ENCODE data around the gene NTHL1. TPM values are rescaled to one million over a fixed set of nuclear protein-coding genes. Genes with fewer than 3 reads are reported as not detected.

Gene NTHL1
- total RNA-seq, 1 experiment from 2014 or later, result 74.7 TPM

- Histone ChIP-seq H3K9me3 (no peaks in the 10 kb centered on the region), H3K27me3 (no peaks in the 10 kb centered on the region), H3K4me3 (no peak overlapping the region), H3K36me3 (peaks cover 30% of the 10 kb centered on the region)
- no peak for DNase-seq
These were observed 28.6 kb upstream of the NTHL1 start for GRCh38 chr16:2076072-2076865.

- Histone ChIP-seq H3K9me3 (no peaks in the 10 kb centered on the region), H3K36me3 (peaks cover 29% of the 10 kb centered on the region), H3K27me3 (no peaks in the 10 kb centered on the region), H3K4me3 (no peak overlapping the region)
- DNase-seq, result no peak
These were observed 28.0 kb upstream of the NTHL1 start for GRCh38 chr16:2075631-2076030.

DNA sequence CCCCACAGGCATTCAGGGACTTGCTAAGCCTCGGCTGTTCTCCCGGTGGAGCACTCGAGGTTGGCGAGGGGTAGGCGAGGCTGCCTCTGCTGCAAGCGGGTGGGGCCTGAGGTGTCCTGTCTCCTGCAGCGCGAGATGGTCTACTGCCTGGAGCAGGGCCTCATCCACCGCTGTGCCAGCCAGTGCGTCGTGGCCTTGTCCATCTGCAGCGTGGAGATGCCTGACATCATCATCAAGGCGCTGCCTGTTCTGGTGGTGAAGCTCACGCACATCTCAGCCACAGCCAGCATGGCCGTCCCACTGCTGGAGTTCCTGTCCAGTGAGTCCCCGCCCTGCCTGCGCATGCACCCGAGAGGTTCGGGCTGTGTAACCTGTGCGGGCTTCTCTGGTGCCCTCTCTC lies 26.4 kb upstream of the NTHL1 start:
- DNase-seq, result no peak
- H3K27me3 ChIP-seq, result no peaks in the 10 kb centered on the region
- no peak overlapping the region for H3K4me3 ChIP-seq
- H3K36me3 ChIP-seq, result peaks cover 34% of the 10 kb centered on the region
- H3K9me3 ChIP-seq, result no peaks in the 10 kb centered on the region

DNA sequence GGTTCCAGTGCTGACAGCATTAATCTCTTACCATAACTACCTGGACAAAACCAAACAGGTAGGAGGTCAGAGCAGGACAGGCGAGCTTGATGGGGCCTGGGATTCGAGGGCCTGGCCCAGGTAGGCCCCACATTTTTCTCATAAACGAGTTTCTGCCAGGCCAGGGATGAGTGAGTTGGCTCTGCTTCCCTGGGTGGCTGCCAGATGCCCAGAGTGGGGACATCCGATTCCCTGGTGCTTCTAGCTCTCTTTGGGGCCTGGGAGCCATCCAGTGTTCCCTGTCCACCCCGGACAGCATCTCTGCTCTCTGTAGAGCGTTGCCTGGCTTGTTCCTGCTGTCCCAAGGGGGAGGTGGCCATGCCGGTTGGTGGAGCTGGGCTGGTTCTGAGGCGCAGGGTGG lies 25.3 kb upstream of the NTHL1 start:
- H3K27me3 ChIP-seq, result no peaks in the 10 kb centered on the region
- H3K36me3 ChIP-seq, result peaks cover 32% of the 10 kb centered on the region

DNA sequence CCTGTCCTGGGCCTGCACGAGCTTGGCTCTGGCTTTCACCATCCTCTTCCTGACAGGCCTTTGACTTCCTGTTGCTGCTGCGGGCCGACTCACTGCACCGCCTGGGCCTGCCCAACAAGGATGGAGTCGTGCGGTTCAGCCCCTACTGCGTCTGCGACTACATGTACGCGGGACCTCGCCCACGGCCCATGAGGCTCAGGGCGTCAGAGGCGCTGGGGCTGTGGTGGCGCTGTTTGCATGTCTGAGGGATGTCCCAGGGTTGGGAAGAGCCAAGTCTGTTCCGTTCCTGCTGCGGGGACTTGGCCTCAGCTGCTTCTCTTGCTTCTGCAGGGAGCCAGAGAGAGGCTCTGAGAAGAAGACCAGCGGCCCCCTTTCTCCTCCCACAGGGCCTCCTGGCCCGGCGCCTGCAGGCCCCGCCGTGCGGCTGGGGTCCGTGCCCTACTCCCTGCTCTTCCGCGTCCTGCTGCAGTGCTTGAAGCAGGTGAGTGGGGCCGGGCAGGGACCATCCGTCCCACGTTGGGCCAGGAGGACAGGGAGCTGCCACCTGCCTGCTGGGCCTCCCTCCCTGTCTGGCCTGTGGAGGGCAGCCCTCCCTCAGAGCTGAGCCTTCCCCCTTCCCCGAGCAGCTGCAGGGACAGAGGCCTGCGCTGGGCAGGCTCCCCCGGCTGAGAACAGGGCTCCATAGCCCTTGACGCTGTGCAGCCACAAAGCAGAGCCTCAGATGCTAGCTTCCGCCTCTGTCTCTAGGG lies 24.0 kb upstream of the NTHL1 start:
- H3K27me3 ChIP-seq, result no peaks in the 10 kb centered on the region
- H3K9me3 ChIP-seq, result no peaks in the 10 kb centered on the region
- H3K36me3 ChIP-seq, result peaks cover 32% of the 10 kb centered on the region
- H3K4me3 ChIP-seq, result no peak overlapping the region
- no peak for DNase-seq

More for the DNA sequence above, 25.3 kb upstream of the NTHL1 start:
- Histone ChIP-seq H3K9me3 (no peaks in the 10 kb centered on the region), H3K4me3 (no peak overlapping the region)
- DNase-seq, result no peak

- Histone ChIP-seq H3K4me3 (no peak overlapping the region), H3K36me3 (peaks cover 36% of the 10 kb centered on the region), H3K27me3 (no peaks in the 10 kb centered on the region), H3K9me3 (no peaks in the 10 kb centered on the region)
- no peak for DNase-seq
These were observed 23.2 kb upstream of the NTHL1 start for GRCh38 chr16:2070576-2071453.

GRCh38 chr16:2066139-2066538 lies 18.5 kb upstream of the NTHL1 start:
- no peak for DNase-seq
- H3K36me3 ChIP-seq, result peaks cover 30% of the 10 kb centered on the region
- no peaks in the 10 kb centered on the region for H3K27me3 ChIP-seq
- H3K4me3 ChIP-seq, result no peak overlapping the region
- no peaks in the 10 kb centered on the region for H3K9me3 ChIP-seq

GRCh38 chr16:2064368-2064945 lies 16.8 kb upstream of the NTHL1 start:
- no peaks in the 10 kb centered on the region for H3K9me3 ChIP-seq
- peaks cover 26% of the 10 kb centered on the region for H3K36me3 ChIP-seq
- no peak for DNase-seq
- H3K4me3 ChIP-seq, result no peak overlapping the region
- no peaks in the 10 kb centered on the region for H3K27me3 ChIP-seq

GRCh38 chr16:2063861-2064260 lies 16.2 kb upstream of the NTHL1 start:
- Histone ChIP-seq H3K27me3 (no peaks in the 10 kb centered on the region), H3K36me3 (peaks cover 26% of the 10 kb centered on the region), H3K9me3 (no peaks in the 10 kb centered on the region), H3K4me3 (no peak overlapping the region)
- no peak for DNase-seq

- no peaks in the 10 kb centered on the region for H3K9me3 ChIP-seq
- DNase-seq, result no peak
- no peaks in the 10 kb centered on the region for H3K27me3 ChIP-seq
- no peak overlapping the region for H3K4me3 ChIP-seq
- peaks cover 30% of the 10 kb centered on the region for H3K36me3 ChIP-seq
These were observed 15.2 kb upstream of the NTHL1 start for GRCh38 chr16:2062801-2063200.

- H3K4me3 ChIP-seq, result no peak overlapping the region
- no peaks in the 10 kb centered on the region for H3K27me3 ChIP-seq
- DNase-seq, result no peak
- no peaks in the 10 kb centered on the region for H3K9me3 ChIP-seq
- peaks cover 37% of the 10 kb centered on the region for H3K36me3 ChIP-seq
These were observed 13.9 kb upstream of the NTHL1 start for GRCh38 chr16:2061526-2061925.

DNA sequence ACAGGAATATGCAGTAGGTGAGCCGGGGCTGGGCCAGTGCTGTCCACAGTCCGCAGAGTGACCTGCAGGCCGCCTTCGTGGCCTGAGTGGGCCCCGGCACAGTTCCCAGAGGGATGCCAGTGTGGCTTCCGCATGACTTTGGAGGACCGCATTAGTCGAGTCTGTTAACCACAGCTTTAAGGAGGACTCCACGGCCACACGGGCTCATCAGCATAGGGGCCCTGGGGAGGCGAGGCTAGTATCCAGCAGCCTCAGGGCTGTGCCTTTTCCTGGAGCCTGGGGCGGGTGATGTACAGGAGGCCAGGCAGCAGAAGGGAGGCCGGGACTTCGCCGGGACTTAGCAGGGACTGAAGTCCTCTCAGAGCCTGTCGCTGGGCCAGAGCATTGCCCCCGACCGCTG lies 13.4 kb upstream of the NTHL1 start:
- DNase-seq, result no peak
- no peaks in the 10 kb centered on the region for H3K27me3 ChIP-seq
- H3K36me3 ChIP-seq, result peaks cover 33% of the 10 kb centered on the region
- no peaks in the 10 kb centered on the region for H3K9me3 ChIP-seq
- H3K4me3 ChIP-seq, result no peak overlapping the region

DNA sequence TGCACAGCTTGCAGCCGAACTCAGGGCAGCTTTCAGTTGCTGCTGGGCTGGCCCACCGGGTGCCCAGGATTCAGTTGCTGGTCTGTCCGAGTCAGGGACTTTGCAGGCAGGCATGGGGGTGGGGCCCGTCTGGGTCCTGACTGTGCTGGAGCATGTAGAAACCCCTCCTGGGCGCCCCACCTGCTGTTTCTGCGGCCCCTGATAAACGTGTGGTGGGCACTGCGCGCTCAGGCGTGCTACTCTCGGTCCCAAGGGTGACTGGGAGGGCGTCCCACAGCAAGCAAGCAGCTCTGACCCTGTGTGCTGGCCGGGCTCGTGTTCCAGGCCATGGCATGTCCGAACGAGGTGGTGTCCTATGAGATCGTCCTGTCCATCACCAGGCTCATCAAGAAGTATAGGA lies 12.7 kb upstream of the NTHL1 start:
- Histone ChIP-seq H3K9me3 (no peaks in the 10 kb centered on the region), H3K36me3 (peaks cover 31% of the 10 kb centered on the region)

DNA sequence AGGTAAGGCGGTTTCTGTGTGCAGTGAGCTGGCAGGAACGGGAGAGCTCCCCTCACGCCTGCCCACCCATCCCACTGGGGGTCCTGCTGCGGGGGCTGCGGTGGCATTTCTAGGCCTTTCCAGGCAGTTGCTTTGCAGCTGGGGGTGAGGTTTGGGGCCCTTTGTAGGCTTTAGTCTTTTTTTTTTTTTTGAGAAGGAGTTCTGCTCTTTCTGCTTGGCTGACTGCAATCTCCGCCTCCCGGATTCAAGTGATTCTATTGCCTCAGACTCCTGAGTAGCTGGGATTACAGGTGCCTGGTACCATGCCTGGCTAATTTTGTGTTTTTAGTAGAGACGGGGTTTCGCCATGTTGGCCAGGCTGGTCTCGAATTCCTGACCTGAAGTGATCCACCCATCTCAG lies 11.2 kb upstream of the NTHL1 start:
- DNase-seq, result no peak
- no peaks in the 10 kb centered on the region for H3K9me3 ChIP-seq
- H3K27me3 ChIP-seq, result no peaks in the 10 kb centered on the region
- H3K4me3 ChIP-seq, result no peak overlapping the region
- peaks cover 34% of the 10 kb centered on the region for H3K36me3 ChIP-seq

More for the DNA sequence above, 12.7 kb upstream of the NTHL1 start:
- Histone ChIP-seq H3K27me3 (no peaks in the 10 kb centered on the region), H3K4me3 (no peak overlapping the region)
- no peak for DNase-seq

GRCh38 chr16:2058420-2058819 lies 10.8 kb upstream of the NTHL1 start:
- Histone ChIP-seq H3K27me3 (no peaks in the 10 kb centered on the region), H3K4me3 (no peak overlapping the region), H3K9me3 (no peaks in the 10 kb centered on the region), H3K36me3 (peaks cover 34% of the 10 kb centered on the region)
- DNase-seq, result no peak

- H3K9me3 ChIP-seq, result no peaks in the 10 kb centered on the region
- H3K36me3 ChIP-seq, result peaks cover 38% of the 10 kb centered on the region
- no peak for DNase-seq
- no peak overlapping the region for H3K4me3 ChIP-seq
- no peaks in the 10 kb centered on the region for H3K27me3 ChIP-seq
These were observed 9.8 kb upstream of the NTHL1 start for GRCh38 chr16:2057438-2057837.

Measured in MG63 (cell line).